Kidney (tissue), 14 donors: ENCODE measurements around the gene IP6K3. TPM values are rescaled to one million over a fixed set of nuclear protein-coding genes. Genes with fewer than 3 reads are reported as not detected.

Experiments
- DNase-seq, 5 donors: peaks; one replicate each; pipeline ENCODE4 v3.0.0-alpha.2; 2013 to 2020
- FAIRE-seq: peaks from 2 replicates; lab custom pipeline; 2012; peaks lifted over from hg19 to GRCh38; lab: Jason Lieb, UNC
- H3K27ac ChIP-seq, 2 donors: one replicate each; pipeline ENCODE4 v1.7.0; 2013; ENCODE audit warnings: low read depth in 2 of 2, low read length in 2 of 2, inconsistent platforms in 1 of 2
- H3K27me3 ChIP-seq: one replicate; pipeline ENCODE4 v1.7.1; 2013; ENCODE audit warnings: low read length, inconsistent platforms; ENCODE audit not compliant: control insufficient read depth, insufficient read depth
- H3K36me3 ChIP-seq, 3 donors: one replicate each; pipeline versions ENCODE4 v1.7.0 to v1.7.1; 2013; ENCODE audit warnings: low read length in 3 of 3, control low read depth in 1 of 3, inconsistent platforms in 1 of 3; ENCODE audit not compliant: insufficient read depth in 3 of 3, control insufficient read depth in 2 of 3
- H3K4me1 ChIP-seq, 3 donors: one replicate each; pipeline versions ENCODE4 v1.7.0 to v1.7.1; 2013; ENCODE audit warnings: low read length in 3 of 3, inconsistent platforms in 1 of 3, low read depth in 1 of 3; ENCODE audit not compliant: control insufficient read depth in 2 of 3, insufficient read depth in 2 of 3
- H3K4me3 ChIP-seq, 3 donors: one replicate each; pipeline versions ENCODE4 v1.7.0 to v1.8.1; 2013; ENCODE audit warnings: low read length in 3 of 3, control low read depth in 1 of 3, inconsistent platforms in 1 of 3
- H3K9ac ChIP-seq, 3 donors: one replicate each; pipeline versions ENCODE4 v1.7.0 to v1.7.1; 2013; ENCODE audit warnings: low read length in 3 of 3, control low read depth in 1 of 3, inconsistent platforms in 1 of 3
- H3K9me3 ChIP-seq, 3 donors: one replicate each; pipeline versions ENCODE4 v1.7.0 to v1.7.1; 2013; ENCODE audit warnings: low read length in 3 of 3, control low read depth in 1 of 3, inconsistent platforms in 1 of 3; ENCODE audit not compliant: control insufficient read depth in 2 of 3, insufficient read depth in 1 of 3
- CTCF ChIP-seq: IDR thresholded peaks from 3 replicates; pipeline ENCODE4 v1.5.1; 2012; ENCODE audit warnings: mild to moderate bottlenecking, moderate library complexity, borderline replicate concordance; ENCODE audit not compliant: insufficient read depth; ENCODE audit errors: extremely low read depth
- intact Hi-C: fragments of 100-400 bp; cut with DNase I; formaldehyde crosslinking; loops from one replicate; pipeline ENCODE4 v1.11.1; 2022
- polyA plus RNA-seq: library from polyadenylated mRNA; stranded (reverse); fragments of 350-450 nt; fragmentation: Illumina TruSeq; extraction: RNeasy Lipid Tissue Mini Kit (QIAGEN cat#74804); gene quantifications from one replicate; pipeline ENCODE4 v1.2.3, GENCODE V29; 2014; ENCODE audit warnings: low read depth, low replicate concordance; ENCODE audit not compliant: insufficient read depth
- total RNA-seq: library from RNA; stranded (reverse); fragmentation: NEBNext Ultra II Directional; extraction: Animal tissue kit (Norgen Biotek cat#: 25700); gene quantifications from one replicate; pipeline ENCODE4 v1.2.1, GENCODE V29; 2021
- donor health status: control.
- donor health status: control.
- donor health status: control.
- donor health status: control.
- donor health status: control.
- donor health status: DM: yes; HTN: yes; CAD: no.
- donor health status: Normal renal cell carcinoma (clear cell type).

IP6K3 gene
- total and polyA plus RNA-seq, 2 donors from 2014 or later = 0.47 to 4.0 TPM

- FAIRE-seq (no peak), DNase-seq (peak in 1 of 5 donors; percentile 26)
- Histone ChIP-seq H3K27me3 (no peaks in the 10 kb centered on the region), H3K4me1 (no peaks in the 10 kb centered on the region), H3K27ac (no peak overlapping the region), H3K4me3 (no peak overlapping the region), H3K36me3 (no peaks in the 10 kb centered on the region), H3K9me3 (no peaks in the 10 kb centered on the region), H3K9ac (no peak overlapping the region)
- intact Hi-C loops = no loop called here
- no peak for TF ChIP-seq CTCF
These were observed 23.2 kb downstream of the IP6K3 start for GRCh38 chr6:33723371-33724085.

GRCh38 chr6:33722103-33722623 is 24.5 kb downstream of the IP6K3 start:
- Histone ChIP-seq H3K4me1 (peaks cover 0 to 3% (median 0%) of the 10 kb centered on the region in 3 donors), H3K27ac (no peak overlapping the region)

GRCh38 chr6:33721508-33721907 is 25.2 kb downstream of the IP6K3 start:
- H3K4me3 ChIP-seq = no peak overlapping the region
- H3K27ac ChIP-seq = no peak overlapping the region
- no peak for DNase-seq
- TF ChIP-seq CTCF = no peak
- intact Hi-C loops = no loop called here
- no peaks in the 10 kb centered on the region for H3K9me3 ChIP-seq
- peaks cover 0 to 7% (median 0%) of the 10 kb centered on the region in 3 donors for H3K4me1 ChIP-seq
- no peaks in the 10 kb centered on the region for H3K36me3 ChIP-seq
- H3K9ac ChIP-seq = no peak overlapping the region
- H3K27me3 ChIP-seq = no peaks in the 10 kb centered on the region
- FAIRE-seq = no peak

More at GRCh38 chr6:33722103-33722623, 24.5 kb downstream of the IP6K3 start:
- Histone ChIP-seq H3K36me3 (no peaks in the 10 kb centered on the region), H3K27me3 (no peaks in the 10 kb centered on the region), H3K4me3 (no peak overlapping the region), H3K9ac (no peak overlapping the region), H3K9me3 (no peaks in the 10 kb centered on the region)
- FAIRE-seq = no peak
- TF ChIP-seq CTCF = no peak
- no peak for DNase-seq
- intact Hi-C loops = no loop called here
